Spinal cord (tissue), 10 donors: ENCODE measurements around the gene TBC1D8. TPM values are rescaled to one million over a fixed set of nuclear protein-coding genes. Genes with fewer than 3 reads are reported as not detected.

Experiments
- DNase-seq, 6 donors: peaks; one replicate each; pipeline versions ENCODE4 v3.0.0 to v3.0.0-alpha.2; 2013 to 2015; ENCODE audit warnings: low spot score in 6 of 6, low read depth in 4 of 6
- H3K27ac ChIP-seq: one replicate; pipeline ENCODE4 v1.5.1; 2013; ENCODE audit warnings: low read depth, low read length, control low read depth
- H3K27me3 ChIP-seq: one replicate; pipeline ENCODE4 v1.6.1; 2013; ENCODE audit warnings: low read length; ENCODE audit not compliant: control insufficient read depth, insufficient read depth
- H3K36me3 ChIP-seq: one replicate; pipeline ENCODE4 v1.6.1; 2013; ENCODE audit warnings: low read length; ENCODE audit not compliant: control insufficient read depth, insufficient read depth
- H3K4me1 ChIP-seq: one replicate; pipeline ENCODE4 v1.6.1; 2013; ENCODE audit warnings: low read length; ENCODE audit not compliant: control insufficient read depth, insufficient read depth
- H3K4me3 ChIP-seq: one replicate; pipeline ENCODE4 v1.5.1; 2013; ENCODE audit warnings: low read depth, low read length, control low read depth
- H3K9me3 ChIP-seq: one replicate; pipeline ENCODE4 v1.6.1; 2013; ENCODE audit warnings: low read length; ENCODE audit not compliant: control insufficient read depth, insufficient read depth
- WGBS: methylation state at CpG from one replicate; pipeline ENCODE4 v1.1.5; 2013; ENCODE audit warnings: missing lambda C conversion rate; ENCODE audit not compliant: insufficient coverage; 5-methylcytosine and 5-hydroxymethylcytosine counted together
- long read RNA-seq, 4 donors: transcript quantifications; one replicate each; lab custom pipeline, GENCODE V29; 2026
- polyA plus RNA-seq, 2 donors: library from polyadenylated mRNA; unstranded; fragments of 120-200 nt; gene quantifications; one replicate each; pipeline ENCODE4 v1.2.1, GENCODE V29; 2013; ENCODE audit not compliant: insufficient read length in 2 of 2
- total RNA-seq, 2 donors: library from RNA; depleted of rRNA in 1 of 2; stranded (reverse); fragments of 120-200 nt in 1 of 2; fragments of >200 nt in 1 of 2; gene quantifications; one replicate each; pipeline versions ENCODE4 v1.2.3 to v1.2.4, GENCODE V29; 2013 to 2014
- donor health status: healthy.

The TBC1D8 gene
- total RNA-seq (10 to 100 TPM; 16.7 to 21.3 TPM), polyA plus RNA-seq (10 to 100 TPM; 17.7 to 18.3 TPM)
- long read RNA-seq, donor 1, result 0 reads
- long read RNA-seq, donor 2, result 0 reads
- long read RNA-seq, donor 3, result 0 reads
- long read RNA-seq, donor 4, partial matches to known transcripts, result 16 of 34 reads
- long read RNA-seq, donor 4, other reads (novel, unspliced or antisense), result 15 of 34 reads

DNA sequence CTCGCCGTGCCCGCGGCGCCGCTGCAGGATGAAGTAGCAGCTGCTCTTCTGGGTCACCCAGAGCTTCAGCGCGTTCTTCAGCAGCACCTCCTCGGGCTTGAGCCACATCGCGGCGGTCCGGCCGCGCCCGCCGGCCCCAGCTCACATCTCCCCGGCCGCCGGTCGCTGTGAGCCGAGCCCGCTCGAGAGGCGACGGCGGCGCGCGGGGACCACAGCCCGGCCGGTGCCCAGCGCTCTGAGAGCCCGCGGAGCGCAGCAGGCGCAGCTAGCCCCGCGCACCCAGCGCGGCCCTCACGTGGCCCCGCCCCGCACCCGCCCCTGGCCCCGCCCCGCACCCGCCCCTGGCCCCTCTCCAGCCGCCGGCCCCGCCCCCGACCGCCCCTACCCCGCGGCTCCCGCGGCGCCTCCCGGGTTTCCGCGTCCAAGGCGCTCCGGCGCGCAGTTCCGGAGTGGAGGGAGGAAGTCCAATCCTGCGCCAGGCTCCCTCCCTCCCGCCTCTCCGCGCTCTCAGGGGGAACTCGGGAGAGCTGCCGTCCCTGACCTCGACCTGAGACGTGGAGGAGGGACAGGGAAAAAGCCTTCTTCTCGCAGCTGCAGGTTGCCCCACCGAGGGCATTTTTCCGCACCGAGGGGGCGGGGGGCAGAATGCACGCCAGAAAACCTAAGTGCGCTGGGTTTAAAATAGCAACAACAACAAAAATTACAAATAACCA lies at the start of gene TBC1D8:
TBC1D8 (minus strand) TSS at position 237 of the 713 bp plus-strand sequence; CDS start at position 108, 129 bp downstream.
- Histone ChIP-seq H3K9me3 (no peaks in the 10 kb centered on the region), H3K36me3 (no peaks in the 10 kb centered on the region), H3K4me1 (peaks cover 31% of the 10 kb centered on the region), H3K4me3 (peak within 1 kb of the TSS; percentile 68), H3K27ac (peak within 1 kb of the TSS; percentile 59), H3K27me3 (no peaks in the 10 kb centered on the region)
- DNase-seq, result peak in 5 of 6 donors; percentile 56 to 92 (median 62)
- under 1% methylated on average over 58 of the region's 81 CpGs for WGBS

GRCh38 chr2:101200676-101201075 lies 49.5 kb upstream of the TBC1D8 start:
- Histone ChIP-seq H3K4me3 (no peak overlapping the region), H3K27ac (no peak overlapping the region), H3K4me1 (peaks cover 6% of the 10 kb centered on the region), H3K9me3 (no peaks in the 10 kb centered on the region), H3K27me3 (no peaks in the 10 kb centered on the region), H3K36me3 (no peaks in the 10 kb centered on the region)
- no peak for DNase-seq
- 80% methylated on average over 1 of the region's 2 CpGs for WGBS

DNA sequence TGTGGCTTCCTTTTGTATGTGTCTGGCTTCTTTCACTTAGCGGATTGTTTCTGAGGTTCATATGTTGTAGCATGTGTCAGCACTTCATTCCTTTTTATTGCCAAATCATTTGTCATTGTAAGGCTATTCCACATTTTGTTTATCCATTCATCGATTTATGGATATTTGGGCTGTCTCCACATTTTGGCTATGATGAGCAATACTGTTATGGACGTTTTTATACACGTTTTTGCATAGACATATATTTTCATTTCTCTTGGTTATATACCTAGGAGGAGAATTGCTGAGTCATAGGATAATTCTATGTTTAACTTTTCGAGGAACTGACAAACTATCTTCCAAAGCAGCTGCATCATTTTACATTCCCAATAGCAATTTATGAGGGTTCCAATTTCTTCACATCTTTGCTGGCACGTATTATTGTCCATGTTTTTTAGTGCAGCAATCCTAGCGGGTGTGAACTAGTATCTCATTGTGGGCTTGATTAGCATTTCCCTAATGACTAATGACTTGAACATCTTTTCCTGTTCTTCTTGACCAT lies 48.1 kb upstream of the TBC1D8 start:
- no peak overlapping the region for H3K4me3 ChIP-seq
- no peak for DNase-seq
- H3K27me3 ChIP-seq, result no peaks in the 10 kb centered on the region
- H3K4me1 ChIP-seq, result peaks cover 6% of the 10 kb centered on the region
- no peaks in the 10 kb centered on the region for H3K36me3 ChIP-seq
- H3K27ac ChIP-seq, result no peak overlapping the region
- H3K9me3 ChIP-seq, result no peaks in the 10 kb centered on the region
- no CpG with 5 or more reads among the region's 7 CpGs for WGBS

- WGBS, result 74% methylated on average over 7 of the region's 12 CpGs
- Histone ChIP-seq H3K9me3 (no peaks in the 10 kb centered on the region), H3K36me3 (no peaks in the 10 kb centered on the region), H3K4me3 (no peak overlapping the region), H3K4me1 (peaks cover 3% of the 10 kb centered on the region), H3K27me3 (no peaks in the 10 kb centered on the region), H3K27ac (no peak overlapping the region)
- no peak for DNase-seq
Observed at GRCh38 chr2:101197814-101198213, 46.6 kb upstream of the TBC1D8 start.

GRCh38 chr2:101197215-101197745 lies 46.1 kb upstream of the TBC1D8 start:
- Histone ChIP-seq H3K36me3 (no peaks in the 10 kb centered on the region), H3K9me3 (no peaks in the 10 kb centered on the region), H3K27ac (no peak overlapping the region), H3K4me3 (no peak overlapping the region), H3K4me1 (no peaks in the 10 kb centered on the region), H3K27me3 (no peaks in the 10 kb centered on the region)
- WGBS, result no CpG with 5 or more reads among the region's 1 CpG
- DNase-seq, result no peak

DNA sequence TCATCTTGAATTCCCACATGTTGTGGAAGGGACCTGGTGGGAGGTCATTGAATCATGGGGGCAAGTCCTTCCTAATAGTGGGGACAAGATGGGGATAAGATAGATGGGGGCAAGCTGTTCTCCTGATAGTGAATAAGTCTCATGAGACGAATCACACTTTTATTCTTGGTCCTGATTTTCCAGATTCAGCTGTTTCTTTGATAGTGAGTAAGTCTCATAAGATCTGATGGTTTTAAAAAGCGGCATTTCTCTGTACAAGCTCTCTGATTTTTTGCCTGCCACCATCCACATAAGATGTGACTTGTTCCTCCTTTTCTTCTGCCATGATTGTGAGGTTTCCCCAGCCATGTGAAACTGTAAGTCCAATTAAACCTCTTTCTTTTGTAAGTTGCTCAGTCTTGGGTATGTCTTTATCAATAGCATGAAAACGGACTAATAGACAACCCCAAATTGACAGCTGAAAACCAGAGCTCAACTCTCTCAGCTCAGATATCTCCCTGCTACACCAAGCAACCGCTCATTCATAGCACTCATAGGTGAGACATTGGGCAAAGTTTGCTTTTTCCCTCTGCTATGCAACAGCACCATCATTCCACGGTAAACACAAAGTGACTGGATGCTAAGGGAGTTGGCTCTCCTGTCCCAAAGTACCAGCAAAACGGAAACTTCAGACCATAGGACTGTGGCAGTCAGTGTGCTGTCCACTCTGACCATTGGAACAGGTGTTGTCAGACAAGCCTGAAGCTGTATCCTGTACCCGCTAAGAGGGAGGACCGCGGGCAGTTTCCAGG lies 44.9 kb upstream of the TBC1D8 start:
- no peaks in the 10 kb centered on the region for H3K36me3 ChIP-seq
- H3K4me1 ChIP-seq, result no peaks in the 10 kb centered on the region
- H3K4me3 ChIP-seq, result no peak overlapping the region
- no peak overlapping the region for H3K27ac ChIP-seq
- H3K27me3 ChIP-seq, result no peaks in the 10 kb centered on the region
- no peak for DNase-seq
- H3K9me3 ChIP-seq, result no peaks in the 10 kb centered on the region
- 98% methylated on average over 6 of the region's 9 CpGs for WGBS

DNA sequence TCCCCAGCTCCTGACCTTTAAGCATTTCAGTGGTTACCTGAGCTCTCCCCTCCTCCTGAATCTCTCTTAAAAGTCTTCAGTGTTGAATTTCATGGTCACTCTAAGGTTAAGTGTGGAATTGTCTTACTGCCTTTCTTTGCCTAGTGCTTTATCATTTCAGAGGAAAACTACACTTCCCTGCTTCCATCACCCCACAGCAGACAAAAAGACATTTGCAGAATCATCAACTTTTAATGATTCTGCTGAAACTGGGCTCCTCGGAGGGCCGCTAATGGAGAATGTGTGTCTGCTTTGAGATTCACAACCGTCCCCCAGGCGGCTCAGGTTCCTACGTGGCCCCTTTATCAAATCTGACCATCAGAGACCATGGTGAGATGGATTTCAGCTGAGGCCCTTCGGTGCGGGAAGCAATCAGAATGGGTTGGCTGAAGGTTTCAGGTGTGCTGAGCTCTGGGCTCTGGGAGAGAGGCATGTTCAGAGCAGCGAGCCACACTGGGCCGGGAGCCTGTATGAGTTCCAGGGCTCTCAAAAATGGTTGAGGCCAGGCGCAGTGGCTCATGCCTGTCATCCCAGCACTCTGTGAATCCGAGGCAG lies 41.9 kb upstream of the TBC1D8 start:
- WGBS, result 84% methylated on average over 9 of the region's 11 CpGs
- no peaks in the 10 kb centered on the region for H3K9me3 ChIP-seq
- H3K27me3 ChIP-seq, result no peaks in the 10 kb centered on the region
- no peaks in the 10 kb centered on the region for H3K36me3 ChIP-seq
- no peak overlapping the region for H3K4me3 ChIP-seq
- no peaks in the 10 kb centered on the region for H3K4me1 ChIP-seq
- peak in 1 of 6 donors; percentile 20 for DNase-seq
- no peak overlapping the region for H3K27ac ChIP-seq

DNA sequence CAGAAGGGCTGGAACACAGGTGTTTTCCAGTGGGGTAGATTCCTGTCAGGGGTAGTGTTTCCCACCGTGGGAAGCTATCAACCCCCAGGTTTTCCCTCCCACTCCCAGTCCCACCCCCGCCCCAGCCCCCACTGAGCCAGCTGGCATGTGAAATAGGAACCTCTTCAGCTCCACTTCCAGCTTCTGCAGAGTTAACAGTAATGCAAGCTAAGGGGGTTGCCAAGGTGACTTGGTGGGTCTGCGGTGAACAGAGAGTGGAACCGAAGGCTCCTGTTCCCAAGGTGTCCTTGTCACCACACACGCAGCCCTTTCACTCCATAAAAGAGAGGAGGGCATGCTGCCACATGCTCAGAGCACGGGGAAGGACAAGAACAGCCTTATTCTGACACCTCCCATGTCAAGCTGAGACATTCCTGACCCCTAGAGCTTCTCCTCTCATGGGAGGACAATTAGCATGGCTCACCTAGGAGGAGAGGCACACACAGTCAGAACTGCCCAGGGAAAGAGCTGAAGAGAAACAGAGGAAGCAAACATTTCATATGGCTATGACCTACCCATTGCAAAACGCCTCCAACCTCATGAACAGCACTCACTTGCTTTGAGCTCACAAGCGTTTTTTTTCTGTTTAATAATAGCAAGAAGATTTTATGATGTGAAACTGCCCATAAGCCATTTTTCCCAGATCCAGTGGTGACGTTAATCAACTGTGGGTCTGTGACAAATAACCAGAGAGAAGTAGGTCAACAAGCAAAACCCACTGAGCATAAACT lies 39.8 kb upstream of the TBC1D8 start:
- Histone ChIP-seq H3K36me3 (no peaks in the 10 kb centered on the region), H3K9me3 (no peaks in the 10 kb centered on the region), H3K27me3 (no peaks in the 10 kb centered on the region), H3K27ac (no peak overlapping the region), H3K4me3 (no peak overlapping the region), H3K4me1 (no peaks in the 10 kb centered on the region)
- DNase-seq, result peak in 1 of 6 donors; percentile 37
- WGBS, result no CpG with 5 or more reads among the region's 9 CpGs
